ENCODE data around the gene HOXD4. TPM values are rescaled to one million over a fixed set of nuclear protein-coding genes. Genes with fewer than 3 reads are reported as not detected.

The HOXD4 gene
- total and polyA plus RNA-seq, 12 donors, result 0.13 to 1.6 (median 0.40) TPM; not detected in 2

GRCh38 chr2:176165370-176166050 lies 14.2 kb downstream of the HOXD4 start:
- H3K27me3 ChIP-seq, result peaks cover 40 to 100% (median 100%) of the 10 kb centered on the region in 7 donors
- no peak for DNase-seq
- no peak for TF ChIP-seq CTCF (IDR thresholded peaks at IDR 0.05)
- H3K4me1 ChIP-seq, result peaks cover 0 to 22% (median 9%) of the 10 kb centered on the region in 9 donors
- WGBS, 2 donors, result 5 to 24% methylated on average over 26 of the region's 26 CpGs
- no peaks in the 10 kb centered on the region for H3K36me3 ChIP-seq
- intact Hi-C loops (cut with DNase I), result no loop called here
- H3K4me3 ChIP-seq, result no peak overlapping the region
- no peaks in the 10 kb centered on the region for H3K9me3 ChIP-seq
- no peak for ATAC-seq
- H3K27ac ChIP-seq, result no peak overlapping the region

GRCh38 chr2:176166272-176166671 lies 14.9 kb downstream of the HOXD4 start:
- TF ChIP-seq CTCF (IDR thresholded peaks at IDR 0.05), result no peak
- no peak overlapping the region for H3K4me3 ChIP-seq
- intact Hi-C loops (cut with DNase I), result no loop called here
- WGBS, 2 donors, result 37 to 46% methylated on average over 2 of the region's 2 CpGs
- H3K27me3 ChIP-seq, result peaks cover 34 to 100% (median 100%) of the 10 kb centered on the region in 7 donors
- ATAC-seq (no peak), DNase-seq (no peak)
- H3K9me3 ChIP-seq, result no peaks in the 10 kb centered on the region
- H3K4me1 ChIP-seq, result peaks cover 0 to 24% (median 9%) of the 10 kb centered on the region in 9 donors
- H3K27ac ChIP-seq, result no peak overlapping the region
- no peaks in the 10 kb centered on the region for H3K36me3 ChIP-seq

DNA sequence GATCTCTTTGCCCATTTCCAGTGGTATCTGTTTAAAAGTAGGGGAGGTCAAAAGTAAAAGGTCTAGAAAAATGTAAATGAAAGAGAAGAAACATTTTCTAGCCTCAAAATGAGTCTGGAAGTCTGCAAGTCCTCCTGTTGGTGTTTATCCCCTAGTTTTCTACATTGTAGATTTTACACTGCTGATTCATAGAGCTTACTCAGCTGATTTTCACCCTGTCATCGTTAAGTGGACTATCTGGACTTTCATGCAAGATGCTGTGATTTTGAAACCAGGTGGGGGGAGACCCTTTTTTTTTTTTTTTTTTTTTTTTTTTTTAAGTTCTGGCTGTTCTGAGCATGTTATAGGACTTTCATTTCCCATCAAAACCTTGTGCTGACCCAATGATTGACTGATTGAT lies 16.0 kb downstream of the HOXD4 start:
- H3K36me3 ChIP-seq, result no peaks in the 10 kb centered on the region
- ATAC-seq (no peak), DNase-seq (no peak)
- H3K4me3 ChIP-seq, result no peak overlapping the region
- H3K27me3 ChIP-seq, result peaks cover 40 to 100% (median 100%) of the 10 kb centered on the region in 7 donors
- peaks cover 0 to 29% (median 9%) of the 10 kb centered on the region in 9 donors for H3K4me1 ChIP-seq
- TF ChIP-seq CTCF (IDR thresholded peaks at IDR 0.05), result no peak
- no peak overlapping the region for H3K27ac ChIP-seq
- WGBS, 2 donors, result 54 to 63% methylated on average over 1 of the region's 1 CpG
- intact Hi-C loops (cut with DNase I), result no loop called here
- no peaks in the 10 kb centered on the region for H3K9me3 ChIP-seq

DNA sequence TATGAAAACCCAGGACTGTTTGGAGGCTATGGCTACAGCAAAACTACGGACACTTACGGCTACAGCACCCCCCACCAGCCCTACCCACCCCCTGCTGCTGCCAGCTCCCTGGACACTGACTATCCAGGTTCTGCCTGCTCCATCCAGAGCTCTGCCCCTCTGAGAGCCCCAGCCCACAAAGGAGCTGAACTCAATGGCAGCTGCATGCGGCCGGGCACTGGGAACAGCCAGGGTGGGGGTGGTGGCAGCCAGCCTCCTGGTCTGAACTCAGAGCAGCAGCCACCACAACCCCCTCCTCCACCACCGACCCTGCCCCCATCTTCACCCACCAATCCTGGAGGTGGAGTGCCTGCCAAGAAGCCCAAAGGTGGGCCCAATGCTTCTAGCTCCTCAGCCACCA lies 17.8 kb downstream of the HOXD4 start:
- no peak for TF ChIP-seq CTCF (IDR thresholded peaks at IDR 0.05)
- peaks cover 33 to 100% (median 100%) of the 10 kb centered on the region in 7 donors for H3K27me3 ChIP-seq
- H3K27ac ChIP-seq, result no peak overlapping the region
- WGBS, 2 donors, result 88 to 89% methylated on average over 5 of the region's 5 CpGs
- ATAC-seq, result no peak
- no peaks in the 10 kb centered on the region for H3K36me3 ChIP-seq
- intact Hi-C loops (cut with DNase I), result no loop called here
- peaks cover 0 to 27% (median 9%) of the 10 kb centered on the region in 9 donors for H3K4me1 ChIP-seq
- H3K9me3 ChIP-seq, result no peaks in the 10 kb centered on the region
- H3K4me3 ChIP-seq, result no peak overlapping the region
- DNase-seq, result no peak

Measured in heart right ventricle (tissue), 16 donors.